Measurements from ENCODE around the gene CCDC136. TPM values are rescaled to one million over a fixed set of nuclear protein-coding genes. Genes with fewer than 3 reads are reported as not detected.

The CCDC136 gene
- total RNA-seq, 1 experiment from 2014 or later, result 3.2 TPM

DNA sequence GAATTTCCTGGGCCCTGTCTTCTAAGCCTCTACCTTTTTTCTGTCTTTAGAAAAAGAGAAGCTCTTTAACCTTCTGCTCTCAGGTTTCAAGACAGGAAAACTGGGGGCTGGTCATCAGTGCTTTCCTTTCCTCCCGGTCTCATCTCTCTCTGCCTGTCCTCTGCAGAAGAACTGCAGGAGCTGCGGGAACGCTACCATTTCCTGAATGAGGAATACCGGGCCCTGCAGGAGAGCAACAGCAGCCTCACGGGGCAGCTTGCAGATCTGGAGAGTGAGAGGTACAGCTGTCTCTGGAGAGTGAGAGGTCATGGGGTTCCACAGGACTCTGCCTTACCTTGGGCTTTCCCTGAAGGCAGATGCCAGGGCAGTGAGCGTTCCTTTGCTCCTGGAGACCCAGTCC is 12.7 kb downstream of the CCDC136 start:
- DNase-seq (ENCODE audit: low read depth), result no peak

- no peak for DNase-seq (ENCODE audit: low read depth)
Measured at GRCh38 chr7:128805225-128805624, 13.5 kb downstream of the CCDC136 start.

DNA sequence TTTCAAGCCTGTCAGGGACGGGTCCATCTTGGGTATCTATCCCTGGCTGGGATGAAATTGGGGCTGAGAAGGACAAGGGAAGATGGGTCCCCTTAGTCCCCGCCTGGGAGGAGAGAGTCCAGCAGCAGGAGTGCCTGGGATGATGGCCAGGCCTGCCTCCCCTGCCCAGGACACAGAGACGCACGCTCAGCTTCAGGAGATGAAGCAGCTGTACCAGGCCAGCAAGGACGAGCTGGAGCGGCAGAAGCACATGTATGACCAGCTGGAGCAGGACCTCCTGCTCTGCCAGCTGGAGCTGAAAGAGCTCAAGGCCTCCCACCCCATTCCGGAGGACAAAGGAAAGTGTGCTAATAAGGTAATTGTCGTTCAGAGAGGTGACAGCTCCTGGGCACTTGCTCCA is 15.4 kb downstream of the CCDC136 start:
- no peak for DNase-seq (ENCODE audit: low read depth)

- DNase-seq (ENCODE audit: low read depth), result peak; percentile 71
Measured at GRCh38 chr7:128809363-128809762, 17.6 kb downstream of the CCDC136 start.

- peak; percentile 33 for DNase-seq (ENCODE audit: low read depth)
Measured at GRCh38 chr7:128810473-128810872, 18.7 kb downstream of the CCDC136 start.

- DNase-seq (ENCODE audit: low read depth), result no peak
Measured at GRCh38 chr7:128810997-128811396, 19.2 kb downstream of the CCDC136 start.

DNA sequence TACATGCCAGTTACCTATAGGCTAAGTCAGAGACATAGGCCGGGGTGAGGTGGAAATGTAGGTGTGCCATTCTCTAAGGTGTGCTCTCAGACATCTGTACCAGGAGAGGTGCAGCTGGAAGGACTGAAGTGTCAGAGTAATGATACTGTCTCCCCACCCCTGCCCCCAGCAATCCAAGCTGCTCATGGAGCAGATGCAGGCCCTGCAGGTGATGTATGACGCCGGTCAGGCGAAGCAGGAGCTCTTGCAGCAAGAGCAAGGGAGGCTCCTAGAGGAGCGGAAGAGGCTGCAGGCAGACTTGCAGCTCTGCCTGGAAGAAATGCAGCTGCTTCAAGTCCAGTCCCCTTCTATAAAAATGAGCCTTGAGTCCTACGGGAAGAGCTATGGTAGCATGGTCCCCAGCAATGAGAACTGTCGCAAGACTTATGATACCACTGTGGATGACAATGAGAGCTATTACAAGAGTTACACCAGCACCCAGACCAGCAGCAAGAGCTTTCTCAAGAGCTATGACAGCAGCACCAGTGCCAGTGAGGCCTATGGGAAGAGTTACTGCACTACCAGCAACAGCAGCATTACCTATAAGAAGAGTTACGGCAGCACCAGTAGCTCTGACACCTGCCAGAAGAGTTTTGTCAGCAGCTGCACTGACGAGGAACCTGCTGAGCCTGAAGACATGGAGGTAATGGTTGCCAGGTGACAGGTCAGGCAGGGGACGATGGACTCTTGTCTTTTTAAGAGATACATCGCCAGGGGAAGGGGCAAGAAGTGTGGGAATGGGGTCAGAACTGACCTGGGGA is 20.1 kb downstream of the CCDC136 start:
- no peak for DNase-seq (ENCODE audit: low read depth)

DNA sequence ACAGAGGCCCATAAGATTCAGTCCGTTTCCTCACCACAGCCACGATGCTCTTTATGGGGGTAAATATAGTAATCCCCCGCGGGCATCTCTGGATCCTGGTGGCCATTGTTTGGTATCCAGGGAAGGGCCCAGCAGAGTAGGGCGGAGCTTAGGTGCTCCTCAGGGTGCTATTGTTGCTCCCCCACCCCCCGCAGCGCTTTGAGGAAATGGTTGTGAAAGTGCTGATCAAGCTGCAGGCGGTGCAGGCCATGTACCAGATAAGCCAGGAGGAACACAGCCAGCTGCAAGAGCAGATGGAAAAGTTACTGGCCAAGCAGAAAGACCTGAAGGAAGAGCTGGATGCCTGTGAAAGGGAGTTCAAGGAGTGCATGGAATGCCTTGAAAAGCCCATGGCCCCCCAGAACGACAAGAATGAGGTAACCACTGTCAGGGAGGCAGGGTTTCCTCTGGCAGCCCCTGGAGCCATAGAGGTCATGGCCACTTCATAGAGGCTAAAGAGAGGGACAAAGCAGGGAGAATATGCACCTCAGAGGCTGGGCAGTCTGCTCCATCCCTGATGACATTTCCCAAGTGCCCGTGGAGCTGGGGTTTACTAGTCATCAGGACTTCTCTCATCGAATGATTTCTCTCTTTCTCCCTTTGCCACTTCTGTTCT is 20.9 kb downstream of the CCDC136 start:
- no peak for DNase-seq (ENCODE audit: low read depth)

DNA sequence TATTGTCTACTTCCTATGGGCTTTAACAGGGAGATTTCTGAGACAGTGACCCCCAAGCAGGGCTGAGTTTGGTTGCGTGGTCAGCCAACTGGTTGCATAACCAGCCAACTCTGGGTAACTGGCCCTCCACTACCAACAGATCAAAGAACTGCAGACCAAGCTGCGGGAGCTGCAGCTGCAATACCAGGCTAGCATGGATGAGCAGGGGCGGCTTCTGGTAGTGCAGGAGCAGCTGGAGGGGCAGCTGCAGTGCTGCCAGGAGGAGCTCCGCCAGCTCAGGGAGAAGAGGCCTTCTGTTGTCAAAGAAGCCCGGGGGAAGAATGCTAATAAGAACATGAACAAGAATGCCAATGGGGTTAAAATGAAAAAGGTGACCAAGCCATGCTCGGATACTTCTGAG is 22.7 kb downstream of the CCDC136 start:
- DNase-seq (ENCODE audit: low read depth), result peak; percentile 26

DNA sequence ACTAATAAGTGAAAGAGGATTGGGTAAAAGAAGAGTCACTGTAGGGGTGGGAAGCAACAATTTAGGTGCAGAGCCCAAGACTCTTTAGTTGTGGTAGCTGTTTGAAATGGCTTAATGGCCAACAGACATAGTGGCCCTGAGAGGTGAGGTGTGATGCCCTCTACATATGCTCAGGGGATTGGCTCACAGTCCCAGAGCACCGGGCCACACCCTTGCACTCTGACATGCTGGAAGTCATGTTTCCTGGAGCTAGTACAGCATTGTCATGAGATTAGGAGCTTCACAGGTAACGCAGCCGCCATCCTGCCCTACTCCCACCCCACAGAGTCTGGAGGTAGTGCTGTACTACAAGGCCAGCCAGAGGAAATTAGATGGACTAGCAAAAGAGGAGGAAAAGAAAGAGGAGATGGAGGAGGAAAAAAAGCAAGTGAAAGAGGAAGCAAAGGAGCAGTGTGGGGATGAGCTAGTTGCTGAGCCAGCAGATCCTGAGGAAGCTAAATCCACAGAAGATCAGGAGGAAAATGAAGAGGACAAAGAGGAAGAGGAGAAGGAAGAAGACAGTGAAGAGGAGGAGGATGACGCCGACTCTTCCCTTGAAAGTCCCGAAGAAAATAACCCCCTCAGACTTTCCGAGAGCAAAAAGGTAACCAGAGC is 23.6 kb downstream of the CCDC136 start:
- no peak for DNase-seq (ENCODE audit: low read depth)

- DNase-seq (ENCODE audit: low read depth), result no peak
Measured at GRCh38 chr7:128818694-128819093, 26.9 kb downstream of the CCDC136 start.

DNA sequence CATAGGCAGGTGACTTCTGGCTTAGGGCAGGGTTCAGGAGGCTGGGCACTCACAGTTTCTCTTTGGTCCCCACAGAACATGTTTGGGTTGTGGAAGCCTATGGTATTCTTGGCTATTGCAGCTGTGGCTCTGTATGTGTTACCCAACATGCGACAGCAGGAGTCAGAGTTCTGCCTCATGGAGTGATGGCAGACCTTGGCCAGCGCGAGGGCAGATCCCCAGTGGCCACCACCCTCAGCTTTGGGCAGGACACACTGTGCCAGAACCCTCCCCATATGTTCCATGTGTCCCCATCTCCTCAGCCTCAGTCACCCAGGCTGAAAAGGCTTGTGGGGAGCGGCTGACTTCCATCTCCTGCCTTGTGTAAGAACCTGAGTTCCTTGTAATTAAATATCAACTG is 30.0 kb downstream of the CCDC136 start:
- peak; percentile 31 for DNase-seq (ENCODE audit: low read depth)

- DNase-seq (ENCODE audit: low read depth), result no peak
Measured at GRCh38 chr7:128826512-128826911, 34.7 kb downstream of the CCDC136 start.

DNA sequence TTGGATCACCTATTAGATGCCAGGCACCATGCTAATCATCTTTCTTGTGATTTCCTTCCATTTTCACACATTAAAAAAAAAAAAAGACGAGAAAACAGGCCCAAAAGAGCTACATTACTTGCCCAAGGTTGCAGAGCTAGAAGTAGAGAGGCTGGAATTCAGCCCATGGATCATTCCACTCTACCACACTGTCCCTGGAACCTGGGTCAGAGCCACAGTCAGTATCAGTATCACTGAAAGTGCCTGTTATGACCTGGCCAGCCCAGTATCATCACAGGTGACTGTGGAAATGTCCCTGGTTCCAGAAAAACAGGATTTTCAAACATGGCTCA is 35.1 kb downstream of the CCDC136 start:
- no peak for DNase-seq (ENCODE audit: low read depth)

GRCh38 chr7:128827248-128827958 is 35.6 kb downstream of the CCDC136 start:
- peak; percentile 98 for DNase-seq (ENCODE audit: low read depth)

DNA sequence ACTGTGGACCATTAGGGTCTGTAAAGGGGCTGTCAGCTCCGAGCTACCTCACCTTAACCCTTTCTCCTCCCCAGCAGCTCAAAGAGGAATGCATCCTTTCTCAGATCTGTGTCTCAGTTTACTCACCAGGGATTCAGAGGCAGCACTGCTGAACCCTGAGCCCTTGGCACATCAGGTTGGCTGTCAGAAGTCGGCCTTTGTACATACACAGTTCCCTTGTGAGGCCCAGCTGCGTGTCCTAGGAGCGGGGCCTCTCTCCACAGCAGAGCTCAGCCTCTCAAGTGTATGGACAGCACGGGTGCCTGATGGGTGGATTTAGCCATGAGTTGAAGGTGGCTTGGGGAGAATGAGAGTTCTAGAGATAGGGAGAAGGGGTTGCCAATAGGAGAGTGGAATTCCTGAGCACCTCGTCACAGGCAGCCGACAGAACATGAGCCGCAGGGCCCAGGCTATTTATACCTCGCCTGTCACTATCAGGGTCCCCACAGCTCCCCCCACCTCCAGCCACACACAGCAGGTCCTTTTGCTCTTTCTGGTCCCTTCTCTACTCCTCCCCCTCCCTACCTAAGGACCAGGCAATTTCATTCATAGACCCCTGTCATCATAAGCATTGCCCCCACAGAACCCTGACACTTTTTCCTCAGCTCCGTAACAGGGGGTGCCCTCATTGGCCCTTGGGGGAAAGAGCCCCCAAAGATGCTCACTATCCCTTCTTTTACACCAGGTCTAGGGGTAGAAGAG is 36.4 kb downstream of the CCDC136 start:
- peak; percentile 83 for DNase-seq (ENCODE audit: low read depth)

- peak; percentile 71 for DNase-seq (ENCODE audit: low read depth)
Measured at GRCh38 chr7:128829391-128830166, 37.8 kb downstream of the CCDC136 start.

GRCh38 chr7:128830231-128831177 is 38.7 kb downstream of the CCDC136 start, which contains the start of gene FLNC:
FLNC (plus strand) TSS chr7:128830406; CDS start chr7:128830638, 232 bp downstream.
- DNase-seq (ENCODE audit: low read depth), result peak; percentile 57

Data from LHCN-M2 (cell line).